H1 (cell line): Measurements from ENCODE around the gene CFAP97D2.

Experiments used
- CEBPB ChIP-seq: IDR thresholded peaks from 2 replicates; pipeline ENCODE4 v1.6.1; 2012; ENCODE audit warnings: low read depth, low read length
- CHD2 ChIP-seq: IDR thresholded peaks from 2 replicates; pipeline ENCODE4 v1.6.1; 2012; ENCODE audit warnings: low read length, improper control_type of control experiment
- EP300 ChIP-seq, 2 experiments: IDR thresholded peaks; 1 replicate in 1 of 2; 2 replicates in 1 of 2; pipeline ENCODE4 v1.6.1; 2011 to 2012; ENCODE audit warnings: low read depth in 2 of 2, low read length in 2 of 2, mild to moderate bottlenecking in 2 of 2, borderline replicate concordance in 1 of 2, inconsistent platforms in 1 of 2, moderate library complexity in 1 of 2
- EZH2 ChIP-seq: fragments of 200-600 bp; sonication (generic); IDR thresholded peaks from 2 replicates; pipeline ENCODE4 v1.7.1; 2012; ENCODE audit warnings: low read depth, mild to moderate bottlenecking, moderate library complexity, low read length, inconsistent platforms; ENCODE audit not compliant: severe bottlenecking
- POLR2A ChIP-seq, 2 experiments: IDR thresholded peaks; 1 replicate in 1 of 2; 2 replicates in 1 of 2; pipeline ENCODE4 v1.6.1; 2011; ENCODE audit warnings: low read depth in 2 of 2, low read length in 2 of 2, mild to moderate bottlenecking in 2 of 2; ENCODE audit errors: control extremely low read depth in 1 of 2
- POLR2AphosphoS5 ChIP-seq: IDR thresholded peaks from 2 replicates; pipeline ENCODE4 v1.6.1; 2011; ENCODE audit warnings: low read depth, low read length
- RNF2 ChIP-seq: fragments of 200-900, 300-1000 bp; sonication (generic); IDR thresholded peaks from 2 replicates; pipeline ENCODE4 v1.7.1; 2016; ENCODE audit warnings: borderline replicate concordance, low read depth, mild to moderate bottlenecking, antibody characterized with exemption, low read length; ENCODE audit not compliant: poor library complexity, severe bottlenecking; ENCODE audit errors: missing control alignments
- SIRT6 ChIP-seq: IDR thresholded peaks from one replicate; pipeline ENCODE4 v1.7.1; 2012; ENCODE audit warnings: low read length, inconsistent platforms
- TBP ChIP-seq: IDR thresholded peaks from 2 replicates; pipeline ENCODE4 v1.6.1; 2011; ENCODE audit warnings: low read depth, low read length, improper control_type of control experiment
- TF ChIP-seq, protein P1 (sequence below), 3 experiments: IDR thresholded peaks; 1 replicate in 2 of 3; 2 replicates in 1 of 3; pipeline versions ENCODE4 v1.5.1 to v1.6.1; 2011; ENCODE audit warnings: low read length in 3 of 3, mild to moderate bottlenecking in 3 of 3, inconsistent platforms in 2 of 3, low read depth in 1 of 3, moderate library complexity in 1 of 3; ENCODE audit not compliant: insufficient read depth in 1 of 3; ENCODE audit errors: control extremely low read depth in 1 of 3
- TF ChIP-seq, protein P2 (sequence below): IDR thresholded peaks from 2 replicates; pipeline ENCODE4 v1.6.1; 2012; ENCODE audit warnings: inconsistent platforms
- TF ChIP-seq, protein P3 (sequence below): IDR thresholded peaks from 2 replicates; pipeline ENCODE4 v1.6.1; 2011; ENCODE audit warnings: low read length, improper control_type of control experiment

DNA sequence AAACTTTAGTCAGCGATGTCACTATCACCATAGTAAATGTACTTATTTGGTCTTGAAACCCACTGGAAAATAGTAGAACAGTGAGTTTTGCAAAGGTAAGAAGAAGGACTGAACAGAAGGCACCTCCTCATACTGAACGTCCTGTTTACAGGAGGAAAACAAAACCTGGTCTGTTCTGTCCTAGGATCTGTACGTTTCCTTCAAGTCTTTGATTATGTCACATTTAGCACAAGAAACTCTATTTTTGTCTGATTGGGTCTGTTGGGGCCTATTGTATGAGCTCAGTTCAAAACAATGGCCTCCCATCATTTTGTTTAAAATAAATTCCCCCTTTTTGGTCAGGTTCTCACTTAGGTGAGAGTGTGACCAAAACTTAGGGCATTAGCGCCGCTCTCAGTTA, 11.2 kb upstream of the CFAP97D2 start:
- TF ChIP-seq POLR2A (IDR thresholded peaks at IDR 0.05; ENCODE audit: control extremely low read depth in 1 of 2, low read depth in 2 of 2, low read length in 2 of 2) (no peak), EZH2 (no peak), CEBPB (no peak), RNF2 (no peak), POLR2AphosphoS5 (no peak), SIRT6 (no peak), EP300 (IDR thresholded peaks at IDR 0.05; ENCODE audit: borderline replicate concordance in 1 of 2, low read depth in 2 of 2, low read length in 2 of 2) (no peak), CHD2 (no peak), TBP (no peak)
- TF ChIP-seq, protein P1, sequence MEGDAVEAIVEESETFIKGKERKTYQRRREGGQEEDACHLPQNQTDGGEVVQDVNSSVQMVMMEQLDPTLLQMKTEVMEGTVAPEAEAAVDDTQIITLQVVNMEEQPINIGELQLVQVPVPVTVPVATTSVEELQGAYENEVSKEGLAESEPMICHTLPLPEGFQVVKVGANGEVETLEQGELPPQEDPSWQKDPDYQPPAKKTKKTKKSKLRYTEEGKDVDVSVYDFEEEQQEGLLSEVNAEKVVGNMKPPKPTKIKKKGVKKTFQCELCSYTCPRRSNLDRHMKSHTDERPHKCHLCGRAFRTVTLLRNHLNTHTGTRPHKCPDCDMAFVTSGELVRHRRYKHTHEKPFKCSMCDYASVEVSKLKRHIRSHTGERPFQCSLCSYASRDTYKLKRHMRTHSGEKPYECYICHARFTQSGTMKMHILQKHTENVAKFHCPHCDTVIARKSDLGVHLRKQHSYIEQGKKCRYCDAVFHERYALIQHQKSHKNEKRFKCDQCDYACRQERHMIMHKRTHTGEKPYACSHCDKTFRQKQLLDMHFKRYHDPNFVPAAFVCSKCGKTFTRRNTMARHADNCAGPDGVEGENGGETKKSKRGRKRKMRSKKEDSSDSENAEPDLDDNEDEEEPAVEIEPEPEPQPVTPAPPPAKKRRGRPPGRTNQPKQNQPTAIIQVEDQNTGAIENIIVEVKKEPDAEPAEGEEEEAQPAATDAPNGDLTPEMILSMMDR (IDR thresholded peaks at IDR 0.05; ENCODE audit: control extremely low read depth in 1 of 3, insufficient read depth in 1 of 3, low read depth in 1 of 3, low read length in 3 of 3) = no peak
- TF ChIP-seq, protein P2, sequence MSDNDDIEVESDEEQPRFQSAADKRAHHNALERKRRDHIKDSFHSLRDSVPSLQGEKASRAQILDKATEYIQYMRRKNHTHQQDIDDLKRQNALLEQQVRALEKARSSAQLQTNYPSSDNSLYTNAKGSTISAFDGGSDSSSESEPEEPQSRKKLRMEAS = no peak
- TF ChIP-seq, protein P3, sequence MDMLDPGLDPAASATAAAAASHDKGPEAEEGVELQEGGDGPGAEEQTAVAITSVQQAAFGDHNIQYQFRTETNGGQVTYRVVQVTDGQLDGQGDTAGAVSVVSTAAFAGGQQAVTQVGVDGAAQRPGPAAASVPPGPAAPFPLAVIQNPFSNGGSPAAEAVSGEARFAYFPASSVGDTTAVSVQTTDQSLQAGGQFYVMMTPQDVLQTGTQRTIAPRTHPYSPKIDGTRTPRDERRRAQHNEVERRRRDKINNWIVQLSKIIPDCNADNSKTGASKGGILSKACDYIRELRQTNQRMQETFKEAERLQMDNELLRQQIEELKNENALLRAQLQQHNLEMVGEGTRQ = no peak
